IPS DF 19.7 (cell line): ENCODE measurements around the gene SEPSECS.

ENCODE experiments used
- DNase-seq: peaks from one replicate; pipeline ENCODE4 v3.0.0-alpha.2; 2013; ENCODE audit warnings: low read depth, low spot score

Gene SEPSECS

DNA sequence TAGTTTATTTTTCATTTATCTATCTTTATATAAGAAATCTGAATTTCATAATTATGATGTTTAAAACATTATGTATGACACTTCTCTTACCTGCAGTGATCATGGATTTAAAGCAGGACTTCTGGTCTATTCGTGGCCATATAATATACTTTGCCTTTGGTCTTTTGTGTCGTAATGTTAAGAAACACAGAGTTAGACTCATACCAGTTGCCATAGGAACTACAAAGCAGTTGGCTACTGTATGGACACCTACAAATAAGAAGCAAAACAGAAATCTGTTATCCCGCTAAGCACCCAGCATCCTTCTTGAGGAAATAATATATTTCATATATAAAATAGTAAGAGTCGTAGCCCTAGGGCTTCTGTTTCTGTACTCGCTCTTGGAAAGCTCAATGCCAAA, 4.3 kb downstream of the SEPSECS start:
- DNase-seq = no peak

- no peak for DNase-seq
Measured at GRCh38 chr4:25154594-25155265, 5.5 kb downstream of the SEPSECS start.

DNA sequence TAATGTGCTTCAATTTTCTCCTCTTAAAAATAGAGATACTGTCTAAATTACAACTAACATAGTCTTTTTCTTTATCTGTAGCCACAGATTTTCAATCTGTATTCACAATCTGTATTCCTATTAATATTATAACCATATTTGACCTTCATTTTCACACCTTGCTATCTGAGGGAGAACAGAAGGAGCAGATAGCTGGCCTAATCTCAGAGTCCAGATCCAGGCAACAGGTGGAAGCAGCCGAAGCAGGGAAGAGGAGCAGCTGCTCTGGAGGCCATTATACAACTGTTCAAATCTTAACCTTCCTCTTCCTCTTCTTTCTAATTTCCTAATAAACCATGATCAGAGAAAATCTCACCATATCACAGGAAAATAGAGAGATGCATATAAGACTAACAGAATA, 14.2 kb downstream of the SEPSECS start:
- DNase-seq = no peak

- no peak for DNase-seq
Measured at GRCh38 chr4:25144870-25145481, 15.3 kb downstream of the SEPSECS start.

DNA sequence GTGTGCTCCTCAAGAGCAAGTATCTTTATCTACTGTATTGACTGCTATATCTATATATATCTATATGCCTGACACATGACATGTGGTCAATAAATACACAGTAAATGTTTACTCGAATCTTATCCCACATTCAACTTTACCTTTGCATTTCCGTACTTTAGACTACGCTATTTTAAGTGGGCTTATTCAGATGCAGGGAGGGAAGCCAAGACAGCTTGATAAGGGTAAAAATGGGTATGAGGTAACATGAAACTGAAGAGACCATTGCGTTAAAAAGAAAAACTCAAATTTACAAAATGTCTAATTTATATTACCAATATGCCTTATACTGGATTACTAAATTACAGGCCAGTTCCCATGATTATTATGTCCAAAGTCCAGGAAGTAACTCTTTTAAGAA, 17.8 kb downstream of the SEPSECS start:
- DNase-seq = no peak

DNA sequence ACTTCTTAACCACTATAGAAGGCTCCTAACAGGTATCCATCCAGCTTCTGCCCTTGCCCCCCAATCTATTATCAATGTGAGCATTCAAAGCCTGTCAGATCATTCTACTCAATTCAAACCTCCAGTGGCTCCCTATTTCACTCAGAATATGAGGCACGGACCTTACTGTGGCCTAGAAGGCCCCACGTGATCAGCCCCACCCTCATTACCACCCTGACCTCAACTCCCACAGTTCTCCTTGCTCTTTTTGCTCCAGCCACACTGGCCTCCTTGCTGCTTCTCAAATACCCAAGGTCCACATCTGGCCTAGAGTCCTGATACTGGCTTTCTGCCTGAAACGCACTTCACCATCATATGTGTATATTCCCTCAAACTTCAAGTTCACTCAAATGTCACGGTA, 18.7 kb downstream of the SEPSECS start:
- DNase-seq = no peak

DNA sequence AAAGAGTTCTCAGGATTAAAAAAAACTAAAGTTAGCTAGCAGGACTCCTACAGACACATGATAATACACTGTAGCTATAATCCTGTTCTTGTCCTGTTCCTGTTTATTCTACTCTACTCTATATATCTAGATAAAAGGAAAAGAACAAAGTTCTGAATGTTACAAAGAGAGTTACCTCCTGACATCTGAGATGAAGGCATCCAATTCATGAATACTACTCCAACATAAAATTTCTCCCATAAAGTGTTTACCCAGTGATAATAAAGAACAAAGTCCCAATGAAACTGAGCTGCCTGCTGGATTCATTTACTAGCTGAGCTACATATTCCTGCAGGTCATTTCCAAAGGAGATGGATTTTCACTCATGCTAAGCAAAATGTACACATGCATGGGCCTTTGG, 27.1 kb downstream of the SEPSECS start:
- DNase-seq = no peak

DNA sequence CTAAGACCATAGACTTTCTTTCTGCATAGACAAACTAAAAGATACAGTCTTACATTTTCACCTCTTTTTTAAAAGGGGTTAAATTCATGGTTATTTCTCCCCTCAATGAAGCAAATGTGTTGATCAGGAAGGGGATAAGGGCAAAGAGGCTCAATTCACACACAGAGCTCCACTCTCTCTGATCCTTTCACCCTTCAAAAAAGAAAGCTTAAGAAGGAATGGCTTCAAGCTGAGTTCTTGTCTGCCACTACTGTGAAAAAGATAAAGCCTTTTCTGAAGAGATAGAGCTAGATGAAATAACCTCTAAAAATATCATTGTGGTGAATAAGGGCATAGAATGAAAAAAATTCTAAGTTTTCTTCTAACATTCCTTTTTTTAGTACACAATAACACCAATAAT, 28.3 kb downstream of the SEPSECS start:
- DNase-seq = peak; percentile 12

GRCh38 chr4:25131381-25131780, 28.9 kb downstream of the SEPSECS start:
- DNase-seq = no peak

GRCh38 chr4:25129917-25130316, 30.3 kb downstream of the SEPSECS start:
- DNase-seq = no peak

- no peak for DNase-seq
Measured at GRCh38 chr4:25128671-25129070, 31.6 kb downstream of the SEPSECS start.

GRCh38 chr4:25123236-25123635, 37.0 kb downstream of the SEPSECS start:
- no peak for DNase-seq

DNA sequence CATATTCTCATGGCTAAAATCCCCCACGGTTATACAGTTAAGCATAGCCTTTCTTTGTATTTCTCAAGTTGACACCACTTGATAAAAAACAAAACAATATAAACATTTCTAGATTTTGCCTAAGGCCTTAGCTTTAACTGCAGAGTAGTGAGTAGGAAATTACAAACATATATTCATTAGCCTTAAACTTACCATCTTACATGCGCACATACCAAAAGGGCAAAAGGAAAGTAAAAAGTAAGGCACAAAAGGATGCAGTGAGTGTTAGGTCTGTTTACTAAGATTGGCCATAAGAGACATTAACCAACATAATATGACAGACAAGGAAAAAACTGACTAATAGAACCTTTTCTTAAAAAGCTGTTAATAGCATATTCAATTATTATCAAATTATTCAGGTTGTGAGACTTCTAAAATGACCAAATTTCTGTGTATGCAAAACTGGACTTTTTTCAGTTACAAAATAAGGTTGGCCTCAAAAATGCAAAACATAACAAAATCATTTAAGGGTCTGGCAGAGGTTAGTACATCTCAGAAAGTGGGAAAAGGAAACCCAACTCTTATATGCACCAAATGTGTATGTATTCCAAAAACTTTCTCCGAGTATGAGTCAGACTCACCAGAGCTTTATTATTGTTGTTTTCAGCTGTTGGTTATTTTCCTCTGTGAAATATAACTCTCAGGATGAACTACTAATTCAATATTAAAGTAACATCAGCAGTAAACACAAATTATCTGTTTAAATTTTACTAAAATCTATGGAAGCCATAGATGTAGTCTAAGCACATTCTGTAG, 39.9 kb downstream of the SEPSECS start:
- no peak for DNase-seq

DNA sequence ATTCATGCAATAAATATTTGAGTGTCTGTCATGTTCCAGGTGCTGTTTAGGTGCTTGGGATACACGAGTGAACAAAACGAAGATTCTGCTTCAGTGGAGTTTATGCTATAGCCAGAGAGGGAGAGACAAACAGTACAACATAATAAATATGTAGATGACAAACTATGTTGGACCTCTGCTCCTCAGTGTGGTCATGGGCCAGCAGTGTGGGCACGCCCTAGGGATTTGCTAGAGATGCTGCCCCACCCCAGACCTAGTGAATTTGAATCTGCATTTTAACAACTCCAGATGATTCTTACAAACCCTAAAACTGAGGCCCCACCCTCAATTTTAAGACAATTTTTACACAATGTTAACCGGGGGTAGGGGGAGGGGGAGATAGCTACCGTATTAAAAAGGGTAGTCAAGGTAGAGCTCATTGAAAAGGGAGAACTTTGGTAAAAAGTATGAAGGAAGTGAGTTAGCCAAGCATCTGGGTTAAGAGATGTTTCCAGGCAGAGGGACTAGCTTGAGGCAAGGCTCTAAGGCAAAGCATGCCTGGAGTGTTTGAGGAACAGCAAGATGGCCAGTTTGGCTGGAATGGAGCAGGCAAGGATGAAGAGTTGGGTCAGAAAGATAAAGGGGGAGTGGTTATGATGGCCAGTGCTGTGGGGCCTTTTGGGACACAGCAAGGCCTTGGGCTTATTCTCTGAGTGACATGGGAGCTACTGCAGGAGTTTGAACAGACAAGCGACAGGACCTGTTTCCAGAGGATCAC, 42.4 kb downstream of the SEPSECS start:
- no peak for DNase-seq

DNA sequence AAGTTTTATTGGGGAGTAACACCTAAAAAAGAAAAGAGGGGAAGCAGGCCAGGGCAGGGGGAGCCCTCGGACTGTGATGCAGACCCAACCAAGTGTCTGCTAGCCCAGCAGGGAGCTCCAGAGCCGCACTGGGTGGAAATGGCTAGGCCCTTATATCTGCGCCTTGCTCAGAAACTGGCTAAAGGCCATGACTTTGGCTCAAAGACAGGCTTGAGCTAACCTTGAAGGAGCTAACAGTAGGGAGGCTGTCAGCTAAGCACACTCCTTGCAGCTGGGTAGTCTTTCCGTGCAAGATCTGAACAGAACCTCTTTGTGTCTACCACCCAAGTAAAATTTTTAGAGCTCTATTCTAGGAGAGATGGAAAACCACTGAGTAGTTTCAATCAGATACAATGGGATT, 43.0 kb downstream of the SEPSECS start:
- no peak for DNase-seq

DNA sequence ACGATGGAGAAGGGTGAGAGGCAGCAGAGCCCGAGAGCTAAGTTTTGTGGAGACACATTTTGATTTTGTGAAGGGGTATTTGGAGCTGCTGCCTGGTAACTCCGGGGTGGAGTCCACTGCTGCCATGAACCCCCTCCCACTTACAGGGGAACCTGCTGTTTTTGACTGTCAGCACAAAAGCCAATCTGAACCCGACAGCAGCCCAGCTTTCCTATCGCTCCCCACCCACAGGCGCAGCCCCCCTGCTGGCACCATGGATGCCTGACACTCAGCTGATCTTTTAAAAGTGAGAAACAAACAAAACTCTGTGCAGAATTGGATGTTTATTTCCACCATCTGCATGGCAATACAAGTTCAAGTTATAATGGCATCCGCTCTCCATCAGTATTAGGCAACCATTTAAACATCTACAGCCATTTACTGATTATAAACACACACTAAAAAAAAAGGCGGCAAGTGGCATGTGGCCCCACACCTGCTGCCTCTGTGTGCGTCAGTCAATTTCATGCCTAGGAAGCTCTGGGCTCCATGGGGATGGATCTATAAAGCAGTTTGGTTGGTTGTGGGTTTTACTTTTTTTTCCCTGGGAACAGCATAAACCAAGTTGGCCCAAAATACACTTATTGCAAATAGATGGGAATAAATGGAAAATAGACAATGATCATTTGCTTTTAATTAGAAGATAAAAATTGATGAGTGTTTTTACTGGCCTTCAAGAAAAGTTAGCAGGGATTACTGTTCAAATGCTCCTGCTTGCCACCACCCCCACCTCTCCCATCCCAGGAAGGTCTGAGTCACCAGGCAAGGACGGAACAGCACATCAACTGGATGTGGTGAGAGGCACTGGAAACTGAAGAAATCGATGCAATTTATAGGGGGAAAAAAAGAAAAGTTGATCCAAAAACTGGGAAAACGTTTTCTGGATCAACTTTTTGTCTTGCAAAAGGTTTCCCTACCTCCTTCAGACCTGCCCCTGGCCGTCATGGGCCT, 46.0 kb downstream of the SEPSECS start:
- no peak for DNase-seq

DNA sequence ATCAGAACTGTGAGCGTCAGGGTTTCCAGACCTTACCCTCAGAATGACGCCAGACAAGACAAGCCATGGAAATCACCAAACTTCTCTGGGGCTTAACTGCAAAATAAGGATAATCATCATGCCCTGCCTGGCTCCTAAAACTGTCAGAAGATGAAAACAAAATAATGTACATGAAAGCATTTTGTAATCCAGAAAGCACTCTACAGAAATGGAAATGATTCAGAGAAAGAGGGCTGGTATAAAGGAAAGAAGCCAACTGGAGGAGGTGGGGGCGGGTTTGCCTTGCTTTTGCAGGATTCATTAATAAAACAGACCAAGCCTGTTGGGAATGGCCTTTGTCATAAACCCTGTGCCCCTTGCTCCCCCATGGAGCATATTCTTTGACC, 47.3 kb downstream of the SEPSECS start:
- DNase-seq = no peak

DNA sequence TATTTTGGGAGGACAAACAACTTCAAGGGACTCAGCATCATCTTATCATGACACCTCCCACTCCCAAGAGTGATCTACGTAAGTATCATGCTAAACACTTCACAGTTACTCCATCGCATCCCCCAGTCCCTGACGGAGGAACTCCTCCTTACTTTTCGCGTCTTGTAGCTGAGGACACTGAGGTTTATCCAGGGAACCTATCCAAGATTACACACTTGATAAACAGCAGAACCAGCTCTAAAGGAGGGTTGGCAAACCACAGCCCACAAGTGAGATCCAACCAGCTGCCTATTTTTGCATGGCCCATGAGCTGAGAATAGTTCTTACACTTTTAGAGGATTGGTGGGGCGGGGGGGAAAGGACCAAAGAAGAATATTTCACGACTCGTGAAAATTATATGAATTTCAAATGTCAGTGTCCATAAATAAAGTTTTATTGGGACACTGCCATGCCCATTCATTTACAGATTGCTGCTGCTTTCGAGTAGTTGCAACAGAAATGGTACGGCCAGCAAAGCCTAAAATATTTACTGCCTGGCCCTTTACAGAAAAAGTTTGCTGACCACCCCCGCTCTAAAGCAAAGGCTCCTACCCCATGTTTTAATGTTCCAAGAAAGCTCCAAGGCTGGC, 47.8 kb downstream of the SEPSECS start:
- DNase-seq = no peak

- no peak for DNase-seq
Measured at GRCh38 chr4:25111648-25112196, 48.5 kb downstream of the SEPSECS start.
